HG02981 (cell line): ENCODE data around the gene DIAPH2.

Experiments
- ATAC-seq: cut with Tn5 transposase; IDR thresholded peaks from one replicate; pipeline ENCODE4 v1.9.1; 2021; ENCODE audit warnings: mild to moderate bottlenecking, moderate library complexity; ENCODE audit not compliant: unreplicated experiment

The DIAPH2 gene

DNA sequence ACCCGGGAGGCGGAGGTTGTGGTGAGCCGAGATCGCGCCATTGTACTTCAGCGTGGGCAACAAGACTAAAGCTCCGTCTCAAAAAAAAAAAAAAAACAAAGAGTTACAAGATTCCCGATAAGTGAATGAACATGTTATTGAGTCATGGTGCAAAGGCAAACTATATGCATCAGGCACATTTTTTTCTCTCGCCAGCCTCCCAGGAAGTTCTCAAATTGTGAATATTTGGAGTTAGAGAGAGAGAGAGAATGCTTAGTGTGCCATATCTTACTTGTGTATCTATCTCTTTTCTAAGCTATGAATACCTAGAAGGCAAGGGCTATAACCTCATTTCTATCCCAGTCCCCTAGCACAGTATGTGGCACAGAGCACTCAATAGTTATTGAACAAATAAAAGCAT, 599.9 kb downstream of the DIAPH2 start:
- no peak for ATAC-seq

DNA sequence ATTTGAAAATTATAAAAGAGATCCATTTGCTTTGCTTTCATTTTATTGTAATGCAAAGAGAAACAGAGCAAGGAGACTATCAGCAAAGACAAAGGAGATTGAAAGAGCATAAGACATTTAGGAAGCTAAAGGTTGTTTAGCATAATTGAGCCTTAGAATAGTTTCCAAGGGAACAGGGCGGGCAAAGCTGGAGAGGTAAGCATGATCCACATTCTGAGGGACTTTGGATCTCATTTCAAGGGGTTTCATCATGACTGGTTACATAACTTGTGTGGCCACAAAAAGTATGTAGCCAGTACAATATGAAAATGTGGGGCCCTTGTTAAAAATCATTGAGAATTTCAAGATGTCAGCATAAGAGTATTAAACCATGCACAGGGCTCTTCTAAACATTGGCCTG, 605.6 kb downstream of the DIAPH2 start:
- no peak for ATAC-seq

DNA sequence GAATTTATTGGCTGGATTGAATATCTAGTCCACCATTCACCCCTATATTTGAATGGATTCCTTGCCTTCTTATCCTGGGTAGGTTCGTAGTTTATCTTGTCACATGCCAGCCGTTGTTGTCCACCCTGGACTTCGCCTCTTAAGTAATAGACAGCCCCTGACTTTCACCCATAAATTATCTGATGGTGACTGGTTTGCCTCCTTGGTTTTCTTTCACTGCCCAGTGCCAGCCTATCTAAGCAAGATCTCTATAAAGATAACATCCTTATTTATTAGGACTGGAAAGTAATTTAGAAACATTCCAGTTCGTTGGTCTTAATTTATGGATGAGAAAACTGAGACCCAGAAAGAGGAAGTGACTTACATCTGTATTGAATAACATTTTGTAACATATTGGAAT, 609.4 kb downstream of the DIAPH2 start:
- no peak for ATAC-seq

DNA sequence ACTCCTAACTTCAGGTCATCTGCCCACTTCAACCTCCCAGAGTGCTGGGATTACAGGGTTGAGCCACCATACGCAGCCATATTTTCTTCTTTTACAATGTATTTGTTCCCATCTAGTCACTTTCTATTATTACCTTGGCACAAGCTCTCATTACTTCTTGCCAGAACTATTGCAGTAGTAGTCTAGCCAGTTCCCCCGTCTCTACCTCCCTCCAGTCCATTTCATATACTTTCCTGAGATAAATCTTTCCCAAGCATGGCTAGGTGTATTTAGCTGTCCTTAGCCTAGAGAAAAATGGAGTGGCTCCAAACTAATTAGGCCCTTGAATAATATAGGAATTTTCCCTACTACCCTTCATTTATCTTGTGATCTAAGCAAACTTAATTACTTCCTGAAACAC, 611.3 kb downstream of the DIAPH2 start:
- no peak for ATAC-seq

DNA sequence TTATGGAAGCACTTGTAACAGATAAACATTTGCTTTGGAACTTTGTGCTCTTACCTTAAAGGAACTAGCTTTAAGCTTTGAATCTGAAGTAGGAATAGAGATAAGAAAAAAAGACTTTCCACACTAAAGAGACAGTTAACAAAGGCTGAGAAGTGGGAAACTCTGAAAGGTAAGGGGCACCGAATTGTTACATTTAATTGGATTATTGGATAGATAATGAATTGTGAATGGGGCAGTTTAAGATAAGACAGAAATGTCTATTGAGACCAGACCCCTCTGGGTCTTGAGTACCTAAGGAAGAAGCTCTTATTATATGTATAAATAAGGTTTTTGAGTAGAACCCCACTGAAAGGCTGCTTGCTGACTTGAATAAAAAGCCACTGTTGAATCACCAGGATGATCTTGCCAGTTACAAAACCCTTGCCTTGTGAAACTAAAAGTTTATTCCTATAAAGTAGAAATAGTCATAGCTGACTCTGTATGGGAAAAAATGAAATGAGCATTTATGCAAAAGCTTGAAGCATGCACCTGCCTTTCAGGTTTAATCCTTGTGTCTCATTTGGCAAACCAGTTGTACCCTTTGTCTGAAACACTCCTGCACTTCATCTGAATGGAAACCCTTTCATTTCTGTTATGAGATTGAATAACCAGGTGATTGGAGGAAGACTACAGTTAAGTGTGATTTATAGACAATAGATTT, 622.3 kb downstream of the DIAPH2 start:
- no peak for ATAC-seq

DNA sequence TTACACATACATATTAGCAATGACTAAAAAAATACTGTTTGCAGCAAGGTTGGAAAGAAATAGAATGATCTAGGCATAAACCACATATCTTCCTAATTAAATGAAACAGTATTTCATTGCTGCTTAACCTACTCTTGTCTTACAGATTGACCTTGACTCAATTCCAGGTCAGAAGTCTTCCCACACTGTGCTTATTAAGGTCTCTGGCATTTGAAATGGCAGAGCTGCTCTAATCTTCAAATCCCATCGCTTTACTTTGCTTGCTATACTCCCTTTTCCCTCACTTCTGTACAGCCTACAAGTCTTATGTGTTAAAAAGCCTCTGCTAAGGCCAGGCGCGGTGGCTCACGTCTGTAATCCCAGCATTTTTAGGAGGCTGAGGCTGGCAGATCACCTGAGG, 623.5 kb downstream of the DIAPH2 start:
- ATAC-seq: no peak

DNA sequence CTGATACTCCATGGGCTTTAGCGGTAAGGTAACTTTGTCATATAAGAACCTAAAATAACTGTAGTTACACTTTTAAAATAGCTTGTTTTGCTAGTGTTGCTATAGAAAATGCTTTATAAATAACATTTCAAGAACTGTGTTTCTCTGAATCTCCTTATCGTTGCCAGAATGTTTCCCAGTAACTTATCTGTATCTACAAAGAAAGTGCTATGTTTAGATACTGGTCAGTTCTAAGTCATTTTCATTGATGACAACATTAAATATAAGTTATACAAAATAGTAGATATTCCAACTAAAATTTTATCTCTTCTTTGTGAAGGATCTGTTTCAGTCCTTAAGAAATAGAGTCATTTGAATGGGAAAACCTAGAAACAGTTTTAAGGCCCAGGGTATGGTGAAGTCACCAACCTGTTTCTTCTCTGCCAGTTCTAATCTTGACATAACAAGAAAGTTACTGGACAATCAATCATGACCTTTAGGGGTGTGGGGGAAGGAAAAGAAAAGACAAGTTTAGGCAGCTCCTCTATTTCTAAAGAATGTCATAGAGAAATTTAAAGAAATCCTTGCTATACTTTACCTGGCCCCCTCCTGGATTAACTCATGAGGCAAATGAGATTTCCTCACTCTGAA, 625.0 kb downstream of the DIAPH2 start:
- ATAC-seq: no peak

DNA sequence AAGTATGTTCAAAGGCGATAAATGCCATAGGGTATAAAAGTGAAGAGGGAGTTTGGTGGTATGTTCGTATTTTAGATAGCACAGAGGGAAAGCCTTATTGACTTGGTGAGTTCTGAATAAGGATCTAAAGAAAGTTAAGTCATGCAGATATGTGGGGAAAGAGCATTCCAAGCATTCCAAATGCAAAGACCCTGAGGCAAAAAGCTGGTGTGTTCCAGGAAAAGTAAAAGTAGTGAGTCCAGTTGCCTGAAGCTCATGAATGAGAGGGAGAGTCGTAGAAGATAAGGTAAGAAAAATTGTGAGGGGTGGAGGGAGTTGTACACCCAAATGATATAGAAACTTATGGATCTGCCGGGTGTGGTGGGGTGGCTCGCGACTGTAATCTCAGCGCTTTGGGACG, 625.7 kb downstream of the DIAPH2 start:
- ATAC-seq: no peak

DNA sequence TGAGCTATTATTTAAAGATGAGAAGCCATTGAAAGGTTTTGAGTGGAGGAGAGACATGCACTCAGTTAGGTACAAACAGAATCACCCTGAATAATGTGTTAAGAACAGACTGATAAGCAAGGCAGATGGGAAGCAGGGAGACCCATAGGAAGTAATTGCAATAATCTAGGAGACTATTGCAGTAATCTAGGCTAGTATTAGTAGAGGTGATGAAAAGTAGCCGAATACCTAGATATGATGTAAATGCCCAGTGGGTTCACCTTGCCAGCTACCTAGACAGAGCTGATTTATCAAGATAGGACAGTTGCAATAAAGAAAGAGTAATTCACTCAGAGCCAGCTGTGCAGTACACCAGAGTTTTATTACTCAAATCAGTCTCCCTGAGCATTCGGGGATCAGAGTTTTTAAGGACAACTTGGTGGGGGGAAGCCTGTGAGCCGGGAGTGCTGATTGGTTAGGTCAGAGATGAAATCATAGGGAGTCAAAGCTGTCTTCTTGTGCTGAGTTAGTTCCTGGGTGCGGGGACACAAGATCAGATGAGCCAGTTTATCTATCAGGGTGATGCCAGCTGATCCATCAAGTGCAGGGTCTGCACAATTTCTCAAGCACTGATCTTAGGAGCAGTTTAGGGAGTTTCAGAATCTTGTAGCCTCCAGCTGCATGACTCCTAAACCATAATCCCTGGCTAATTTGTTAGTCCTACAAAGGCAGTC, 626.6 kb downstream of the DIAPH2 start:
- ATAC-seq: no peak

DNA sequence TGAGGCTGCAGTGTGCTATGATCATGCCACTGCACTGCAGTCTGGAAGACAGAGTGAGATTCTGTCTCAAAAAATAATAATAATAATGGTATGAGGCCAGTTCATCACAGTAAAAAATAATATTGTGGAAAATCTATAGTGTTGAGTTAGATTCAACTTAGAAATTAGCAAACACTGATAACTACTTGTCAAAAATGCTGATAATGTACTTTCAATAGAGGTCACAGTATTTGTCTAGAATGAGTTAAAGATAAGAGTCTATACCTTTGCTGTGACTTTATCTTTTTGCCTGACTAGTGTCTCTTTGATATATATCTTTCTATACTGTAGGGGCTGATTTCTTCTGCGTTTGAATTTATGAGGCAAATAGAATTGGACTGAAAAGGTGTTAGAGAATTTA, 629.7 kb downstream of the DIAPH2 start:
- no peak for ATAC-seq

DNA sequence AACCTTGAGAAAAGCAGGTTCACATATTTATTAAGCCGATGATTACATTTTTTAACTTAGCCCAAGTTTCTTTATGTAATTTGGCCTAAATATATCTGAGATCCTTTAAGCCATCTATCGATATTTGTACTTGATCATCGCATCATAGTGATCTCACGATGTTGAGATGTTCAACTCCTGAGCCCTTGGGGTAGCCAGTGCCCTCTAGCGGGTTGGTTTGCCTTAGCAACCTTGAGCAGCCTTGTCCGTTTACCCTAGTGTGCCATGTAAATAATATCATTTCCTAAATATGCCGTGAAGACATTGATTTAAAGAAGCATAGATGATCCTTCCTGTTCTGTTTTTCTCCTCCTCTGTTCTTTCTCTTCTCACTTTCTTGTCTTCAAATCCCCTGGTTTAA, 631.3 kb downstream of the DIAPH2 start:
- ATAC-seq: no peak

DNA sequence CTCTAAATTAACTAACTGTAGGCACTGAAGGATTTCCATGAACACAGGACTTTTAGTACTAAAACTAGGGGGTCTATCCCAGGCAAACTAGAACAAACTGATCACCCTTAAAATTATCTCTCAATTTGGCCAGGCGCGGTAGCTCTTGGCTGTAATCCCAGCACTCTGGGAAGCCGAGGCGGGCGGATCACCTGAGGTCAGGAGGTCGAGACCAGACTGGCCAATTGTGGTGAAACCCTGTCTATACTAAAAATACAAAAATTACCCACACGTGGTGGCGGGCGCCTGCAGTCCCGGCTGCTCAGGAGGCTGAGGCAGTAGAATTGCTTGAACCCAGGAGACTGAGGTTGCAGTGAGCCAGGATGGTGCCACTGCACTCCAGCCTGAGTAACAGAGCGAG, 635.7 kb downstream of the DIAPH2 start:
- ATAC-seq: no peak

DNA sequence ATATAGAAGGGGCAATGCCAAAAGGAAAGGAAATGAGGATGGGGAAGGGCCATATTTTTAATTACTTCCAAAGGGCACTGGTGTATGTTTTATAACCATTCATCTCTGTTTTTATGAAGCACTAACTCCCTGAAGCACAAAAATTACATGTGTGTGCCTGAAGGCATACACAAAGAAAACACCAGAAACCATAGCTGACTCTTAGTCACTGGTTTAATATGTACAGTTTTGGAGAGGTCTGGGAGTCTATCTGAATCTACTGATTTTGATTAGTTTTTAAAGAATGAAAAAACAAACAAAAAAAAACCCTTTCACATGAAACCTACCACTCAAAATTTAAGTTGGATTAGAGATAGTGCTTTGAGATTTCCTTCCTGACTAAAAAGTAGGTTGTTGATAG, 637.8 kb downstream of the DIAPH2 start:
- ATAC-seq: no peak

DNA sequence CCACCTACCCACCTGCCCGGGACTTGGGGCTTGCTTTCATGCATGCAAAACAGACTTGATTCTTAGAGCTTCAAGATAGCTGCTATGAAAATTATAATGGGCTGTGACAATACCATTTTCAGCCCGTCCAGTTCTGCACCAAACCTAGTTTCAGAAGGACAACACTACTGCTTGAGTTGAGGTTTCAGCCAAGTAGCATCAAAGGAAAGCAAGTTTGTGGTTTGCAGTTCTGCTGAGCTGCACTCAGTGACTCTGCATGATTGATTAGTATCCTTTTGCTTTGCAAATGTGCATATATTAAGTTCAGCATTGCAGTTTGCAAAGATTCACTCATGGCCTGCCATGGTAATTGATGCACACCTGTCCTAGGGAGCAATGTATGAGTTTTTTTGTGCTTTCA, 641.8 kb downstream of the DIAPH2 start:
- peak; percentile 93 for ATAC-seq

DNA sequence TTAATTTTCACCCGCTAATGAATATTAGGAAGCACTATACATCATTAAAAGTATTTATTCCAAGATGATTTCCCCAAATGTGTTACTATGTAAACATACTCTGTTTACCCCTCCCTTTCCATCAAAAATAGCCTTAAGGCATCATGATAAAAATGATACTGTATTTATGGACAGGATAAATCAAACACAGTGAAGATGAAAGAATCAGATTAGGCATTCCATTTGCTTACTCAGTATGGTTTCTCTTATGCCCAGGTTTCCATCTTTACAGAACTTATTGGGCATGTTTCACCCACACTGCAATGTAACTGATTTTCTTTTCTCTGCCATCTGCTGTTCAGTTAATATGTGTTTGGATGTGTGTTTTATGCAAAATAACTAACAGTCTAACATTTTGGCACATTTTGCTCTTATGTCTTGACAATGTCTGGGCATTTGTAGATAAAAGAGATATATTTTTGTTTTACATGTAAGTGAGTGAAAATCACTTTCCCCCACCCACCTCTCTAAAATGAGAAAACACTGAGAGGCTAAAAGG, 644.3 kb downstream of the DIAPH2 start:
- ATAC-seq: no peak

DNA sequence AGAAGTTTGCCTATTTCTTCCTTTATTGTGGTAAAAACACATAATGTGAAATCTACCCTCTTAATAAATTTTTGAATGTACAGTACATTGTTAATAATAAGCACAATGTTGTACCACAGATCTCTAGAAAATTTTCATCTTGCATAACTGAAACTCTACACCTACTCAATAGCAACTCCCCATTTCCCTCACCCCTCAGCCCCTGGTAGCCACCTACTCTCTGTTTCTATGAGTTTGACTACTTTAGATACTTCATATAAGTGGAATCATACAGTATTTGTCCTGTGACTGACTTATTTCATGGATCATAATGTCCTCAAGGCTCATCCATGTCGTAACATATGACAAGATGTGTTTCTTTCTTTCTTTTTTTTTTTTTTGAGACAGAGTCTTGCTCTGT, 645.5 kb downstream of the DIAPH2 start:
- no peak for ATAC-seq

DNA sequence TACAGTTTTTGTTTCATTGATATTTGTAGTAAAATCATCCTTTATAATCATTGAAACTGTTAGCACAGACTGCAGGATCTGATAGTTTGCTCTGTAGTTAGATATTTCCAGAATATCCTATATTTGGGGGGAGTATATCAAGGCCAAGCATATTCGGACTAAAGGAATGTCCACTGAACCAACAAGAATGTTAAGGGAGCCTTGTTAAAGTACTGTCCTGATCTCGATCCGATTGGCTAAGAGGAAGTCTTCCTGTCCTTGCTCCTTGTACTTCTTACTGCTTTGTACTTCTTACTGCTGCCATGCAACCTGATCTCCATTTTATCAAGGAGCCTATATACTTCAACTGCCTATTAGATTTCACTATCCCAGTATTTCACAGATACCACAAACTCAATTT, 648.3 kb downstream of the DIAPH2 start:
- no peak for ATAC-seq

DNA sequence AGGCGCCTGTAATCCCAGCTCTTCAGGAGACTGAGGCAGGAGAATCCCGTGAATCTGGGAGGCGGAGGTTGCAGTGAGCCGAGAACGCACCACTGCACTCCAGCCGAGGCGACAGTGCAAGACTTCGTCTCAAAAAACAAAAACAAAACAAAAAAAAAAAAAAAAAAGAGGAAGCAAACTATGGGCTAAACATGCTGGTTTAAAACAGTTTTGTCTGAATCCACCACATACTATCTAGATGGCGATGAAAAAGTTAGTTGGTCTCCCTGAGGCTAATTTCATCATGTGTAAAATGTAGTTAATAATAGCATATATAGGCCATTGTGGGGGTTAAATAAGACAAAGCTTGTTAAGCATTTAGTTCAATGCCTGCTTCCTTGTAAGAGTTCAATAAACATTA, 650.2 kb downstream of the DIAPH2 start:
- no peak for ATAC-seq

DNA sequence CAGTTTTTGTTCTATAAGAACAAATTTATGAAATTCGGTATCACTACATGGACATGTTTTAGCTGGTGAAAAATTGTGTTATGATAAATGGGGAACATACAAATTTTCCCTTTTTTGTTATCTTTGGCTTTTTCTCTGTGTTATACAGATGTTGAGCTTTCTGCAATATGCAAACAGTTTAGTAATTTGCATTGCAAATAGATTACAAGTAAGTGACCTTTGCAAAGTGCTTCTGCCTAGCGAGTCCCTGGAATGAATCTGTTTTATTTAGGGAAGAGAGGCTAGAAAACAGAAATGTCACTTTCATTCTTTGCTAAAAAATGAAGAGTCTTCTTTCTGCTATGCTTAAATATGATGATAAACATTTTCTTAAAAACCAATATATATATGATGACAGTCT, 660.1 kb downstream of the DIAPH2 start:
- ATAC-seq: no peak

DNA sequence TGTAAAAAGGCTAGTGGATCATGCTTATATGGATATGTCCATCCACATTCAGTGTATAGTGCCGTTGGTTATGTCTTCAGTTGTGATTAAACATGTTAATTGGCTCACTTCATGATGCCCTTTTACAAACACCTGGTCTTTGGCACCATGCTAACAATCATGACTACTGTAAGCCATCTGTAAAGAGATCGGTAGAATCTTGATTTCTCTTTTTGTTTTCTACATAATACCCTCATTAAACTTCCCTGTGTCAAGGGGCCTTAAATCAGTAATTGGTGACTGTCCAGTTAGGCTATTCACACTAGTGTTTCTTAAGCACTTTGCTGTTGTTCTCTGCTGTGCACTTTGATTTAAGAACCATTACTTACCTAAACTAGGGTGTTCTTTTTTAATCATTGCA, 674.3 kb downstream of the DIAPH2 start:
- ATAC-seq: no peak

DNA sequence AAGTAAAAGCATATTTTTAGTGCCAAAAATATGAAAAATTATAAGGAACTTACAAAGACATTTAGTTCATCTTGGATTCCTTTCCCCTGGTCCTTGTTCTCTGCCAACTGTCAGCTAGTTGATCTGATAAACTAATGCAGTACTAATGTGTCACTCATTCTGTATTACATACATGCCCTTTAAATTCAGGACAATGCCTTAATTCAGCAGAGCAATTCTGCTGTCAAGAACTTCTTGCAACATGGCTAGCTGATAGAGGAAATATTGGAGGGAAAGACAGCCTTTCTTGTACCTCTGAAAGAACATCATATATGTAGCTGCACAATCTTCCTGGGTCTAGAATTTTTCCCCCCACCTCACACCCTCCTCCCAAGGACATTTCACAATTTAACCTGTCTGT, 679.2 kb downstream of the DIAPH2 start:
- ATAC-seq: no peak

DNA sequence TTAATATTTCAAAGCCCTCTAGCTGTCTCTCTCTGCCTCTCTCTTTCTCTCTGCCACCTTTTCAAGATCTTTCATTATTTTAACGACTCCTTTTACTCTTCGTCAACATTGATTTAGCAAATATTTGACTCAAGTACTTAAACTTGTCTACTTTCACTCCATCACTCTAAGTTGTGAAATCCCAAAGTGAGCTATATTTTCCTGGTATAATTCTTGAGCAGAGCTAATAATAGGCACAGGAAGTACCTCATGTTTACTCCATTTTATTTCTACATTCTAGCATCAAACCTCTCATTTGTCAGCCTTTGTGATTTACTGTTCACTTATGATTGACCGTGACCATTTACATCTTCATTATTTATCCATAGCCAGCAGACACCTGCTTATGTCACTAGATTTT, 681.6 kb downstream of the DIAPH2 start:
- ATAC-seq: no peak
